ENCODE data around the gene CREB1.

Gene CREB1

DNA sequence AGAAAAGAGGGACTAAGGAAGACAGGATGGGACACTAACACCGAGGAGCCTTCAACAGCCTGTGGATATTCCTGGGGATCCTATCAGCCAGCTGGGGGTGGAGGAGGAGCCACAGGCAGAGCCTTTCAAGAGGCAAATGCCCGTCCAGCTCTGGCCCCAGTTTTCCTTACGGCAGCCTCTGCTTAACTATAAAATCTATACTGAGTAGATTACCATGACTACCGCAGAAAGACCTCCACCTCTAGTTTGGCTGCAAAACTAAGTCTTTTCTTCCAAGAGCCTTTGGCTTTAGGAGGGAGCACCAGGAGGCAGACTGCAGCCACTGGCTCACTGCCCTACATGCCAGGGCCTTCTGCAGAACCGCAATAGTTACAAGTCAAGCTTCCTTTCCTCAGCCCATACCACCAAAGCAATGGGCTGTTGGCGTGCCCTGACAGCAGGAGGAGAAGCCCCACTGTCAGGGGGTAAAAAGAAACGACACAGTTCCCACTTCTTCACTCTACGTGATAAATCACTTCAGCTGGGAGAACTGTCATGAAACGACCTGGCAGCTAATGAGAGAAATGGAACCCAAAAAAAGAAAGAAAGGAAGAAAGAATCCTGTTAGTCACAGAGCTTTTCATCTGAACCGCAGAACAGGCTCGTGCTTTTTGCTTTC lies 25.1 kb upstream of the CREB1 start:
- DNase-seq: no peak

DNA sequence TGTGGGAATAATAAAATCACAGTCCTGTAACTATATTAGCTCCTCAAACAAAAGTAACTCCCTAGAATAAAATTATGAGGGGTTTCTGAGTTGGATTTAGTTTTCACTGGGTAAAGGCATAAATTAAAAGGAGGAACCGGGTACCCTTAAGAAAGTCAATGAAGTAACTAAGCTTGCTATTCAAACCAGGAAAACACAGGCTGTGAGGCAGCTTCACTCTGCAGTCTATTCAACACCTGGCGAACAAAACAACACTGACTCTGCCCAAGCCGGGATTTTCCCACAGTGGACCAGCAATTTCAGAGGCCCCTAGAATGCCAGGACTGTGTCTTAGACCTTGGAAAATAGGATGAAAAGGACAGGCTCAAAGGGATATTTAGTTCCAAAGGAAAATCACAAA lies 24.6 kb upstream of the CREB1 start:
- DNase-seq: no peak

GRCh38 chr2:207505728-207506127 lies 24.0 kb upstream of the CREB1 start:
- DNase-seq: peak in 1 of 5 donors; percentile 44

GRCh38 chr2:207506426-207506825 lies 23.3 kb upstream of the CREB1 start:
- no peak for DNase-seq

- DNase-seq: no peak
Observed at GRCh38 chr2:207510148-207510547, 19.6 kb upstream of the CREB1 start.

- DNase-seq: no peak
Observed at GRCh38 chr2:207511851-207512250, 17.9 kb upstream of the CREB1 start.

DNA sequence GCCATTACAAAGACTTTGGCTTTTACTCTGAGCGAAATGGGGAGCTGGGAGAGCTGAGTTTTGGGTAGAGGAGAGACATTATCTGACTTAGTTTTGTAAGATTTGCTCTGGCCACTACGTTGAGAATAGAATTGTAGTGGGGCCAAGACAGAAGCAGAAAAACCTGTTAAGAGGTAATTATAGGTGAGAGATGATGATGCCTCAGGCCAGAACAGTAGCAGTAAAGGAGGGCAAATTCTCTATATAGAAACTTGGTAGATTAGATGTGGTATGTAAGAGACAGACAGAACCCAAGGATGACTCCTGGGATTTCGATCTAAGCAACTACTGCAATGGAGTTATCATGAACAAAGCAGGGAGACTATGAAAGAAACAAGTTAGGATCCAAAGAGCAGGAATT lies 17.4 kb upstream of the CREB1 start:
- DNase-seq: no peak

GRCh38 chr2:207513551-207514257 lies 16.1 kb upstream of the CREB1 start:
- DNase-seq: no peak

- no peak for DNase-seq
Observed at GRCh38 chr2:207514451-207514850, 15.3 kb upstream of the CREB1 start.

- no peak for DNase-seq
Observed at GRCh38 chr2:207515671-207516070, 14.1 kb upstream of the CREB1 start.

- no peak for DNase-seq
Observed at GRCh38 chr2:207516206-207516605, 13.6 kb upstream of the CREB1 start.

DNA sequence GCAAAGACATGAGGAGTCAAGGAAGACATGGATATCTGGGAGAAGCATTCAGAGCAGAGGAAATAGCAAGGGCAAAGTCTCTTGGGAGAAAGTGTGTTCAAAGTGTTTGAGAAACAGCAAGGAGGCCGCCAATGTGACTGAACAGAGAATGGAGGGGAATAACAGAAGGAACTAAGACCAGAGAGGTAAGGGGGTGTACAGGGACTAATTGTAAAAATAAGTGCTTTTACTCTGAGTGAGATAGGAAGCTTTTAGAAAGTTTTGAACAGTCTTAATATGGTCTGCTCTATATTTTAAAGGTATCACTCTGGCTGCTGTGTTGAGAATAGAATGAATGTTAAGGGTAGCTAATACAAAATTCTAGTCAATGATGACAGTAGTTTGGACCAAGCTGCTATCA lies 6.8 kb upstream of the CREB1 start:
- no peak for DNase-seq

GRCh38 chr2:207525296-207525695 lies 4.5 kb upstream of the CREB1 start:
- DNase-seq: no peak

DNA sequence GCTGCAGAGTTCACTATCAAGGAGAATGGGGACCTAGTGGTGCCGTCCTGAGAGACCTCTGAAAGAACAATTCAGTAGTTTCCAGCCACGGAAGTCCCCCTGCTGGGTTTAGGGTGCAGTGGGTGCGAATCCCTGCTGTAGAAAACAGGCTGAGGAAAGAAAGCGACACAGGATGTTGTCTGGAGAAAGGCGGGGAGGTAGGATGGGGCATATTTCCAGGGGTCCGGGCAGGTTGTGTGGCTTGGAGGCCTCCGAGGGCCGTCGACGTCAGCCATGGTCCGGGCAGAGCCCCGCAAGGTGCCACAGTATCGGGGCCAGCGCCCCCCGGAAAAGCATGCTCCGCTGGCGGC lies 807 bp upstream of the CREB1 start:
- DNase-seq: peak; percentile 57 to 66 (median 62)

DNA sequence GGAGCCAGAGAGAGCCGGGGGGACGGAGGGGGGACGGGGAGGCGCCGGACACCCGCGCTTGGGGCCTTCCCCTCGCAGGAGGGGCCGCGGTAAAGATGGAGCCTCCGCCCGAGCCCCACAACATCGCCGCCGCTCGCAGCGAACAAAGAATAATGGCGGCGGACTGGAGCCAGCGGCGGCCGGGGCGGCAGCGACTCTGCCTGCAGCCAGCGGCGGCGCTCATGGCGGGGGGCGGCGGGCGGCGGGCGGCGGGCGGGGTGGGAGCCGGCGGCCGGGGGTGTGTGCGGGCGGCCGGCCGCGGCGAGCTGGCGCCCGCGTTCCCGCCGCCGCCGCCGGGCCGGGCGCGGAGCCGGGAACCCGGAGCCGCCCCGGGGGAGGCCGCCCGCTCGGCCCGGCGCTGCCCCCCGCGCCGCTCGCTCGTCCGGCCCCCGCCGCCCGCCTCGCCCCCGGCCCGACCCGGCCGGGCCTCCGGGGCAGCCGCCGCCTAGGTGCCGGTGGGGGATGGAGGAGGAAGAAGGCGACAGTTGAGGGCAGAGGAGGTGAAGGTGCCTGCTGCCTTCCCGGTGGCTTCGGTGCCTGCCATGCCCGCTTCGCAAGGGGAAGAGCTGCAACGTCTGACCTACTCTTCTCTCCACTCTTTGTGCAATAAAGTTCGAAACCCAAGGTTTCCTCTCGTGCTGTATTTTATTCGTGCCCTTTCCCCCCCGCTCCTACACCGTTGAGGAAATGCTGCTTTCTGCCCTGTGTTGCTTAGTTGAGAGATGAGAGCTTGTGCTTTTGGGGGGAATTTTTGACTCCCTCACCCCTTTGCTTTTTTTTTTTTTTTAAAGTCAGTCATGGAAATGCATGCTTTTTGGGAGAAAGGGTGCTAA lies 634 bp downstream of the CREB1 start:
- peak; percentile 16 to 76 (median 52) for DNase-seq

DNA sequence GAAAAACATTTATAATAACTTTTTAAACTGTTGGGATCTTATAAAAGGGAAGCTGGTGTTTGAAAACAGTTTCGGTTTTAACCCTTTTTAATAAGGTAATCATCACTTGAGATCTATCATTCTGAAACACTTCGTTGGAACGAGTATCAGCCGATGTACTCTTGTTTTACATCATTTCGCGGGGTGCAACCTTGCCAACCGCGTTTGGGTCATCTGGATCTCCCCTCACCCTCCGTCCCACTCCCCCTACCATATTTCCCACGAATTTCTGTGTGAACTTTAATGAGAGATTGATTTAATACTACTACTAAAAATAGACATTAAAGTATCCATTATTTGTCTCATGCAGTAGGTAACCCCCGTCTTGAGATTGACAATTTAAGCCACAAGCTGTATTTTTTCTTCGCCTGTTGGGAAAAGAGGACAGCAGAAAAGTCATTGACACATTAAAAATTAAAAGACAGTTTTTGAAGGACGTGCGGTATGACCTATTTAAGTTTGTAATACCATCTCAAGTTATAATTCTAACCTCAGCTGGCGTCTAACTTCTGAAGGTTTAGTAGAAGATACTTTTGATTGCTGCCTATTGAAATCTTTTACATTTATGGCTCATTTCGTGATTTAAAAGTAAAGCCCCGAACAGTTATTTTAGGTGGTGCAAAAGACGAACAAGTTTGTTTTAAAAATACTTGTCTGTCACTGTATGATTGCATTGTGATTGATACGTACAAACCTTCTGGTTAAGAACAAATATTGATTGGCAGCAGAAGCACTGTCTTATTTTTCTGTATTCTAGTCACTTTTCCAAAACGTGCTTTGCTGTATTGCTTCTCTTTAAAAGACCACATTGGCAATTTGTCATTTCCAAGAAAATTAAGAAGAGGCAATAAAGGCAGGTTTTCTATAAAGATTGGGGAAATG lies 1.5 kb downstream of the CREB1 start:
- DNase-seq: peak in 1 of 5 donors; percentile 71

- DNase-seq: no peak
Observed at GRCh38 chr2:207532676-207533075, 2.9 kb downstream of the CREB1 start.

- DNase-seq: no peak
Observed at GRCh38 chr2:207533461-207534008, 3.8 kb downstream of the CREB1 start.

- DNase-seq: no peak
Observed at GRCh38 chr2:207534417-207534816, 4.7 kb downstream of the CREB1 start.

DNA sequence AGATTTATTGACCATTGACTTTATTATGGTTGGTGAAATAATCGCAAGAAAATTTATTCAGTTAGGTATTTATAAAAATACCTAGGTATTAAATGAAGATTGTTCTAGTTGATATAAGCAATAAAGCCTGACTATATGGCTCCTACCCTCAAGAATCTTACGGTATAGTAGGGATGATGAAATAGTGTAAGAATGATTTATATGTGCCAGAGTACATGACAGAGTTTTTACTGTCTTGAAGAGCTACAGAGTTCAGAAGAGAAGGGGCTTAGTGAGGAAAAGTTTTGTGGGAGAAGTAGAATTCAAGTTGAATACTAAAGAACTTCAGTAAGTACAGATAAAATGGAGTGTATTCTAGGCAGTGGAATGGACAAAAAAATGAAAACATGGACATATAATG lies 9.7 kb downstream of the CREB1 start:
- DNase-seq: no peak

GRCh38 chr2:207540431-207540830 lies 10.7 kb downstream of the CREB1 start:
- DNase-seq: no peak

DNA sequence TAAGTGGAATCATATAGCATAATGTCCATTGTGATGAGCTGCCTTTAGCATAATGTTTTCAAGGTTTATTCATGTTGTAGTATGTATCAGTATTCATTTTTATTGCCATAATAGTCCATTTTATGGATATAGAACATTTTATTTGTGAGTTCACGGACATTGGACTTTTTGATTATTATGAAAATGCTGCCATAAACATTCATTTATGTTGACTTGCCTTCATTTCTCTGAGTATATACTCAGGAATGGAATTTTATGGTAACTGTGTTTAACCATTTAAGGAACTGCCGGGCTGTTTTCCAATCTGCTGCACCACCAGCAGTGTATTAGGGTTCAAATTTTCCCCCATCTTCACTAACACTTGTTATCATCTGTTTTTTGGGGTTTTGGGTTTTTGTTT lies 12.2 kb downstream of the CREB1 start:
- DNase-seq: no peak
